ENCODE results near the gene FAM229A.
"Not testable (repeated sequence)": the region's sequence is repeated elsewhere in the genome, so short reads cannot be mapped to it uniquely, and the experiment has no call there.

The FAM229A gene

DNA sequence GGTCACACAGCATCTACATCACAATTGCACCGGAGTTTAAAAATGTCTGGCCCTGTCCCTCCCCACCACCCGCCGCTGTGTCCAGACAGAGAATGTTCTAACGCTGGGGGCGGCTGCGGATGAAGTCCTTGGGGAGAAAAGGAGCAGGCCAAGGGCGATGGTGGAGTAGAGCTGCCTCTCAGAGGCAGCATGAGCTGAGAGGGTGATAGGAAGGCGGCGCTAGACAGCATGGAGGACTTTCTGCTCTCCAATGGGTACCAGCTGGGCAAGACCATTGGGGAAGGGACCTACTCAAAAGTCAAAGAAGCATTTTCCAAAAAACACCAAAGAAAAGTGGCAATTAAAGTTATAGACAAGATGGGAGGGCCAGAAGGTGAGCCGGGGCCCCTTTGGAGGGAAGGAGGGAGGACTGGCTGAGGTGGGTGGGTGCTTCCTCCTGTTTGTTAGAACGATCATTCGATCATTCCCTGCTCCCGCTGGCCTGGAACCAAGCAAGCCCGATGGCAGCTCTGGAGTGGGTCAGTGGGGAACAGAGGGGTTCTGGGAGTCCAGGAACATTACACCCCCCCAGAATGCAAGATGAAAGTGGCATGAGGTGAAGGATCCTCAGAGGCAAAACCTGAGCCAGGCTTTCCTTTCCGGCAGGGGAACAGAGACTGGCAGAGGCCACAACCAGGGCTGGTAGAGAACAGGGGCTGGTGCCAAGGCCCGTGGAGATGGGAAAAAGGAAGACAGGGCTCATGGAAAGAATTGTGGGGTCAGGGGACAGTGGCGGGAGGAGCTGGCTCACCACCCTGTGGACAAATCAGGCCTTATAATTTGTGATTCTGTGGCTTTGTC is at the start of gene FAM229A, which contains the start of gene TSSK3:
TSS of gene FAM229A (minus strand) at position 12 of the 840 bp plus-strand sequence. CDS start 394 bp downstream, outside the sequence.
TSS of gene TSSK3 (plus strand) at position 66 of the 840 bp plus-strand sequence. CDS start at position 229, 163 bp downstream.
- no peak for DNase-seq

GRCh38 chr1:32411261-32411660 is 49.0 kb upstream of the FAM229A start:
- DNase-seq, result peak in 1 of 2 experiments; percentile 67

- DNase-seq, result no peak
Observed at GRCh38 chr1:32406629-32407111, 44.4 kb upstream of the FAM229A start.

DNA sequence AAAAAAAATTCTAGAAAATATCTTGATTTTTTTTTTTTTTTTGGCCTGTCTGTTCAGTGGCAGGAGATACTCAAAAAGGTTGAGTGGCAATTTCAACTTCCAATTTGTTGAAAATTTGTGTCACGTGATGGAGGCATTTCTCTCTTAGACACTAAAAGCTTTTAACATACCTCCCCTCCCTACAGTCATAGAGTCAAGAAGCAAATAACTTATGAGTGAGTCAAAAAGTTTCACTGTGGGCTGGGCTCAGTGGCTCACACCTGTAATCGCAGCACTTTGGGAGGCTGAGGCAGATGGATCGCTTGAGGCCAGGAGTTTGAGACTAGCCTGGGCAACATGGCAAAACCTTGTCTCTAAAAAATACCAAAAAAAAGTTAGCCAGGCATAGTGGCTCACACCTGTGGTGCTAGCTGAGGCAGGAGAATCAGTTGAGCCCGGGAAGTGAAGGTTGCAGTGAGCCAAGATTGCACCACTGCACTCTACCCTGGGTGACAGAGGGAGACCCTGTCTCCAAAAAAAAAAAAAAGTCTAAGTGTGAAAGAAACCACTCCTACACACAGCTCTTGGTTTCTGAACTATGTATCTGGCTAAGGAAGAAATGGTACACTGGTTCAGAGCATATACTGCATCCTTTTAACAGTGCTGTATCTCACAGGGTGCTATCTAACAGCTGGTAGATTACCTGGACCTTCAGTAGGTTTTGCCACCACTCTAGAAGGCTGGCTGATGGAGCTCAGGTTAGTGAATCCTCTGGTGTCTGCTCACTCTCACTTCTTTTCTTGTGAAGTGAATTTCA is 43.6 kb upstream of the FAM229A start:
- DNase-seq, result no peak

GRCh38 chr1:32404946-32405345 is 42.7 kb upstream of the FAM229A start:
- DNase-seq, result no peak

GRCh38 chr1:32400876-32401631 is 38.8 kb upstream of the FAM229A start:
- peak; percentile 39 to 87 for DNase-seq

DNA sequence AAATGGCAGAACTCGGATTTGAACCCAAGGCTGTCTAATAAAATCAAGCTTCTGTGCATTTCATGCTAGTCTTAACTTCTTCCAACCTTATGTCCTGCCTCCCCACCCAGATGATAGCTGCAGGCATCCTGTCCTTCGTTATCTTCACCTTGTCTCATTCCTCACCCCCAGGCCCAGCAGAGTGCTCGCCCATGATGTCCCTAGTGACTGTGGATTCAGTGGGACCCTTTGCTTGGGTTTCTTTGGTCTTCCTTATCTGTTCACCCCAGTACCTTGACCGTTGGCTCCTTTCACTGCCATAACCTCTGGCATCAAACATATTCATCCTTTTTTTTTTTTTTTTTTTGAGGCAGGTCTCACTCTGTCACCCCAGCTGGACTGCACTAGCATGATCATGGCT is 37.6 kb upstream of the FAM229A start:
- DNase-seq, result no peak

GRCh38 chr1:32398401-32398800 is 36.1 kb upstream of the FAM229A start:
- no peak for DNase-seq

- DNase-seq, result not testable (repeated sequence)
Observed at GRCh38 chr1:32396524-32396923, 34.2 kb upstream of the FAM229A start.

DNA sequence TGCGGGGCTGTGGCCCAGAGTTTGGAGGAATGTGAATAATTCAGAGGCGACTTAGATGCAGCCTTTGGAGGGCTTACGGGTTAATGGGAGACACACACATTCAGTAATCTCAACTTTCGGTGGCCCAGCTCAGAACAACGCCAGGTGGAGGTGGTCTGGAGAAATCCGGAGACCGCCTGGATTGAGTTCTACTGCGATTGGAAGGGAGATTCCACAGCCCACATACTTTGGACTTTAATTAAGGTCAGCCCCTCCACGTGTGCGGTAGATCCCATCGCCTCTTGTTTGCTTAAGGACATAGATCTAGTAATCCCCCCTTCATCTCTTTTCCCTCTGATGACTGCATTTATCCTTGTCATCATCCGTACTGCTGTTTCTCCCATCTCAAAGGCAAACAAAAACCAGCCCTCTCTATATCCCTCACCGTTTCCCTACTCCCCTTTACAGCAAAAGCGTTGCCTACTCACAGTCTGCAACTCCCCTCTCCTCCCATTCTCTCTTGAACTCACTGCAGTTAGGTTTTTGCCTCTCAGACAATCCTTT is 32.7 kb upstream of the FAM229A start:
- no peak for DNase-seq

DNA sequence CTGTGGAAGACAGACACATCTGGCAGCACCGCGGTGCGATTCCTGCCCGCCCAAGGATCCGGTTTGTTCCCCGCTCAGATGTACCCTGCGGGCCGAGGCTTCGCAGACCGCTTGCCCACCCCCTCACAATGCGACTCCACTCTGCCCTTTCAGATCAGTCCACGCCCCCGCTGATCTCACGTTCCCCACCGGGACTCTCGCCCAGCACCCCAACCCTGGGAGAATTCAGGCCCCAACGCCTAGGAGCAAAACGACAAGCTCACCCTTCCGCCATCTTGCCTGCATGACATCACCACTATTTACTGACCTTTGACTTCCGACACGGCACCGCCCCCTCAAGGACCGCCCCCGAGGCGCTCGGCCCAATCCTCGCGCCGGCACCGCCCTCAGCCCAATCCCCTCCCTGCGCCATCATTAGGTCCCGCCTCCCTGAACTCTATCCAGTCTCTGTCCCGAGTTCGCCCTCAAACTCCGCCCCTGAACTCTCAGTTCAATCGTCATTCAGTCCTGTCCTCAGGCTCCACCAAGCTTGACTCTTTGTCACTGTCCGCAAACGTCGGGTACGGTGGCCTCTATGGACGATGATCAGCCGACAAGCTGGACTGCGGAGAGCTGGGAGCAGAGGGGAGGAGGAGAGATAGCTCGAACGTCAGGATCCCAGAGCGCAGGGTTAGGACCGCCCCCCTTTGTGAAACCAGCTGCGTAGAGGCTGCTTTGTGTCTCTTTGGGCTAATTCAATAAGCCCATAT is 32.0 kb upstream of the FAM229A start, which contains the start of gene BSDC1:
TSS of gene BSDC1 (minus strand) at position 301 of the 749 bp plus-strand sequence. CDS start at position 274, 27 bp downstream.
- DNase-seq, result peak; percentile 97

DNA sequence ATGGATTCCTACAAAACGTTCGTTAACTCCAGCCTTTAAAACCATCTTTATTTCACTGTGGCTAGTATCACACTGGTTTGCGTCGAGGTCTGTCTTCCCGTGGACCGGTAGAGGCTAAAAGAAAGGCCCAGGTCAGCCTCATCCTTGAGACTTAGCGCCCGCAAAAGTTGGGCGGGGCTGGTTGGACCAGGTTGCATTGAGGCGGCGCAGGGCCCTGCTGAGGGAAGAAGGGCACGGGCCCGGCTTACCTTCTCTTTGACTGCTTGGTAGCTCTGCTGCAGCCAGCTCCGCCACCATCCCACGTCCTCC is 31.5 kb upstream of the FAM229A start:
- no peak for DNase-seq

- DNase-seq, result no peak
Observed at GRCh38 chr1:32393136-32393535, 30.9 kb upstream of the FAM229A start.

GRCh38 chr1:32392325-32392724 is 30.0 kb upstream of the FAM229A start:
- DNase-seq, result no peak

DNA sequence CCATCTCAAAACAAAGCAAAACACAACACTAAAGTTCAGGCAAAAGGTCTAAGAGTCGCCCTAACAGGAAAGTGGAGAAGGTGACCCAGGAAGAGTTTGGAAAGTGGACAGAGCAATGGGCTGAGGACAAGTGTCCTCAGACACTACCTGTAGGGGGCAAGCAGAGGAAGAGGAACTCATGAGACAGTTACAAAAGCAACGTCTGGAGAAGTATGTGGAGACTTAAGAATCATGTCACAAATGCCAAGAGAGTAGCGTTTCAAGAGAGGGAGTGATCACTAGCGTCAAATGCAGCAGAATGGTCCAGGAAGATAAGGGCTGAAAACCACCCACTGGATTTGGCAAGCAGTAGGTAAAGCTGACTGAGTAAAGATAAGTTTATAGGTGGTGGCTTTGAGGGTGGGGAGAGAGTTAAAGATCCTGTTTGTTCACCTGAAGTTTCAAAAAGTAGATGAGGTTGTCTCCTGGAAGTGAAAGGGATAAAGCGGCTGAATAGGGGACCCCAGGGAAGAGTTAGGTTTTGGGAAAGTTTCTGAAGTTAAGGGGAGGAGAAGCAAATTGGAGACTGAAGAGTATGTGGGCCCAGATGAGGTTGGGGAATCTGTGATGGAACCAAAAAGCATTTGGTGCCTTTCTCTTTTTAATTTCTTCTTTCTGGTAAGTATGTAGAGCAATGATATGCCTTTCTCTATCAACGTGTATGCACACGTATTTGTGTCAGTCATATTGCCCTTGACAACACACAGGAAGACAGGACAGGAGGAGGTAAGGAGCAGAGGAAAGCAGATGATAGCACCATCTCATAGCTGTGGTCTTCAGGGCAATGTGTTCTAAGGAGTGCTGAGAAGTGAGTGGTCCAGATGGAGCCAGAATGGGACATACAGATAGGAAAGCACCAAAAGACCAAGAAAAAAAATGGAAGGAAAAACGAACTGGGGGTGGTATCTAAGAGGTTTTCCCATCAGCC is 28.9 kb upstream of the FAM229A start:
- DNase-seq, result no peak

- DNase-seq, result no peak
Observed at GRCh38 chr1:32388641-32389040, 26.4 kb upstream of the FAM229A start.

DNA sequence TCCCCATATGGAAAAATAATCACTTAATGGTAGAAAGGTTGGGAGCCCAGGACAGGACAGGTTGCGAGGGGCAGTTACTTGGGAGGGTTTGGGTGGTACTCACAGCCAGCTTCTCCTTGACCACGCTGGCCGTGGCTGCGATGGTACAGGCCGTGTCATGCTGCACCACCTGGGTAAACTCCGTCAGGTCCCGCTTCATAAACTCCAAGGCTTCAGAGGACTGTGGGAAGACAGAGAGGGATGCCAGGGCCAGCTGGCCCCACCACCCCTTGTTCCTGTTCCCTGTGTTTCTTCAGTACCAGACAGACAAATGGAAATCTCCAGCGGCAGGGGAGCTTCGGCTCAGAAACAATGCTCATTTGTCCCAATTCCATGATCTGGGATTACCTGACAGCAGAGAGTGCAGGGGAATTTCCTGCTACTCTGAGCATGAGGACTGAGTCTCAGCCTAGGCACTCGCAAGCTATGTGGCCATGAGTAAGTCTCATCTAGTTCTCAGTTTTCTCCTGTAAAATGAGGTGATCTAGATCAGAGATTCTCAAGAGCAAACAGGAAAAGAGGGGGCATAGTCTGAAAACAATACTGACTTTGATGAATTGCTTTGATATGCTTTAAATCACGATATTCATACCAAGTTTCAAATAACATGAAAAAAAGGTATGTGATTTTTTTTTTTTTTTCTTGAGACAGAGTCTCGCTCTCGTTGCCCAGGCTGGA is 24.5 kb upstream of the FAM229A start:
- DNase-seq, result no peak

DNA sequence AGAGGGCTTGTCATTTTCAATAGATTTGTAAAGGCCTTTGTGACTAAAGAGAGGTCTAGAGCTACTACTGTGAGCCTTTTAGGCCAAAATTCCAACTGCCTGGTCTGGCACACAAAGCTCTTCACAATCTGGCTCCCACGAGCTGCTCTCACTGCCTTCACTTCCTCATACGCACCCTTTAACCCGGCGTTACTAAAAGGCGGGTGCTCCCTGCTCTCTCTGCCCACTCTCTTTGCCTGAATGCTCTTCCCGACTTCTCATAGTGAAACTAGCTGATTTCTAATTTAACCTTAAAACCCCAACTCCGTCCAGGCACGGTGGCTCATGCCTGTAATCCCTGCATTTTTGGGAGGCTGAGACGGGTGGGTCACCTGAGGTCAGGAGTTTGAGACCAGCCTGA is 17.8 kb upstream of the FAM229A start:
- DNase-seq, result no peak

GRCh38 chr1:32377541-32378220 is 15.4 kb upstream of the FAM229A start:
- no peak for DNase-seq
